GM19240 (cell line): ENCODE results near the gene ATP2C2.

Source experiments
- DNase-seq: peaks from one replicate; pipeline ENCODE4 v3.0.0; 2011; ENCODE audit warnings: low spot score; ENCODE audit not compliant: insufficient read length

The ATP2C2 gene

DNA sequence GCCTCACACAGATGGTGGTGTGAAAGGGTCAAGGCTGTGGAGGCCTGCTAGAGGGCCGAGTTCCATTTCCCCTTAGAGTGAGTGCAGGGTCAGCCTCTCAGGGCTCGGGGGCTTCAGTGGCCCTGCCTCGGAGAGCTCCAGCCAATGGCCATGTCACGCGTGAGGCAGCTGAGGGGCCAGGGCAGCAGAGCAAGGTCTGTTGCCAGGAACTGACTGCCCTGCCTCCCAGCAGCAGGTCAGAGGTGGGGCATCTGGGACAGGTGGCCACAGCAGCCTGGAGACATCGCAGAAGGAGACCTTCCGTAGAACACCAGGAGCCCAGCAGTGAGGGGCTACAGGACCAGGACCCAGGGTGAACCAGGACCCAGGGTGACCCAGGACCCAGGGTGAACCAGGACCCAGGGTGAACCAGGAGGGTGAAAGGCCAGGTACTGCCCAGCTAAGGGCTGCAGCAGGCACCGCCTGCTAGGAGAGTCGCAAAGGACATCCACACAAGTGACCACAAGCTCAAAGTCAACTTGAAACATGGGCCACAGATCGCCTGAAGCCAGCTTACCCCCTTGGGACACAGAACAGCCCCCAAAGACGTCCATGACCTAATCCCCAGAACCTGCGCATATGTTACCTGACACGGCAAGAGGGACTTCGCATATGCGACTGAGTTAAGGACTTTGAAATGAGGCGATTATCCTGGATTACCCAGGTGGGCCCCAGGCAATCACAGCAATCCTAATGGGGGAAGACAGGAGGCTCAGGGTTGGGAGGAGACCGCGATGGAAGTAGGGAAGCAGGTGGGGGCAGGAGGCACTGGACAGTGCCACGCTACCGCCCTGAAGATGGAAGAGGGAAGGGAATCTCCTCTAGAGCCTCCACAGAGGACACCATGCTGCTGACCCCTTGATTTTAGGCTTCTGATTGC lies 141.0 kb downstream of the ATP2C2 start:
- no peak for DNase-seq

DNA sequence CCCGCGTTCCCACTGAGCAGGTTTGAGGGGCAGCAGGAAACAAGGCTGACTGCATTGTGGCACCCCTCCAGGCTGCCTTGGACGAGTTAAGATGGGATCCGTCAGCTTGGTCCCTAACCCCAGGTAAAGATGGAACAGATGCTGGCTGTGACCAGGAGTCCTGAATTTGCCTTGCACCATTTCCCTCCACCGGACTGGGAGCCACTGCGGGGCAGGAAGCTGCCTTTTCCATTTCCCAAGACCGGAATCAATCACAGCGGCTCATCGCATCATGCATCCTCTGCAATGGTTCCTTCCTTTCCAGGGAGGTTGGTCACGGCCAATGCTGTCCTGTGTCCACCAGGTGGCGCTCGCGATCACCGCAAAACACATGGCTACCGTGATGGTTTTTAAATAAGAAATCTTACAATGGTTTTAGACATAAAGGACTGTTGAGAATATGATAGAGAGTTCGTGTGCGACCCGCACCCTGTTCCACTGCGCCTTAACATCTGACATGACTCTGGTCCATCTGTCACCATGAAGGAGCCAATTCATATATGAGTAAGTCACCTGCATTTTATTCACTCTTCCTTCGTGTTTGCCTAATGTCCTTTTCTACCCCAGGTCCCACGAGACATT lies 143.0 kb downstream of the ATP2C2 start:
- DNase-seq, result no peak

DNA sequence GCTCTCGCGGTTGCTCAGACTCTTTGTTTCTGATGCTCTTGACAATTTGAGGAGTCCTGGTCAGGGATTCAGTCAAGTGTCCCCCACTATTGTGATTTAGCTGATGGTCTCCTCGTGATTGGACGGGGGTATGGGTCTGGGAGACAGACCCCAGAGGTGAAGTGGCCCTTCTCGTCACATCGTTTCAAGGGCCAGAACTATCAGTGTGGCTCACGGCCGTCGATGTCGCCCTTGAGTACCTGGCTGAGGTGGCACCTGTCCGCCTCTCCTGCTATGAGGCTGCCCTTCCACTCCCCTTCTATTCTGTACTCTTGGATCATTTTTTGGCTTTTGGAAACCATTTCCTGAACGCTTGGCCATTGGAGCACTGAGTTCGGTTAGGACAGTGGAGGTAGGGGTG lies 143.5 kb downstream of the ATP2C2 start:
- DNase-seq, result no peak

DNA sequence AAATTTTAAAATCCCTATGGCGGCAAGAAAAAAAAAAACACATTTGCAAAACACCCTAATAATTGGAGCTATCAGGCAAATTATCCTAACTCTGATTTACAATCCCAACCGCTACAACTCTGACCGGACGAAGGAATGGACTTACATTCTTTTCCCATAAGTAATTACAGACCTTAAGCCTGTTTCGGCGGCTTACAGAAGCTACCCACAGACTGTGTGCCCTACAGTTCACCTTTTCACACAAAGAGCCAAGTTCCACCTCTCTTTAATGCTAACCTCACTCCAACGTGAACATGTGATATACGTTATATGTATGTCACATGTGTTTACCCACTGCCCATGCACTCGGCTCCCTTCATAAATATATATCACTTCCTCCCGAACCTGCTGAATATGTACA lies 144.8 kb downstream of the ATP2C2 start:
- DNase-seq, result no peak

DNA sequence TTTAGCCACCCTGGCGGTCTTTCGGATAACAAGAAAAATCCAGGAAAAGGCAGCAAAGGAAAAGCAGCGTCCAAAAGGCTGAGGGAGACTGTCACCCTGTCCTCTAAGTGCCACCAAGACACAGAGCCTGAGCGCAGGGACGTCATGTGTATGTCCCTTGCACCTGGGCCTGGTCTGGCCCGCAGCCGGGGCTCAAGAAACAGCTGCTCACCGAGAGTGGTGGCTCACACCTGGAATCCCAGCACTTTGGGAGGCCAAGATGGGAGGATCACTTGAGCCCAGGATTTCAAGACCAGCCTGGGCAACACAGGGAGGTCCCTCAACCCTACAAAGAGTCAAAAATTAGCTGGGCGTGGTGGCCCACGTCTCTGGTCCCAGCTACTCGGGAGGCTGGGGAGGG lies 145.3 kb downstream of the ATP2C2 start:
- no peak for DNase-seq
